Neural cell (in vitro differentiated cells): Measurements from ENCODE around the gene OSR1. TPM values are rescaled to one million over a fixed set of nuclear protein-coding genes. Genes with fewer than 3 reads are reported as not detected.

ENCODE experiments used
- H2AFZ ChIP-seq: fragments of 200-600, 300-800 bp; sonication (generic), shearing (Covaris generic); 2 replicates; pipeline ENCODE4 v1.6.0; 2014; ENCODE audit warnings: low read depth, mild to moderate bottlenecking, antibody characterized with exemption, low read length, moderate library complexity
- H3F3A ChIP-seq: fragments of 200-600 bp; shearing (Covaris generic); 2 replicates; pipeline ENCODE4 v1.6.1; 2016; ENCODE audit warnings: mild to moderate bottlenecking, moderate library complexity, mixed read lengths, antibody characterized with exemption, low read length; ENCODE audit not compliant: insufficient read depth, poor library complexity, severe bottlenecking
- H3K27ac ChIP-seq: fragments of 200-600, 300-800 bp; sonication (generic), shearing (Covaris generic); 2 replicates; pipeline ENCODE4 v1.5.1; 2014; ENCODE audit warnings: mild to moderate bottlenecking, low read length, moderate library complexity
- H3K27me3 ChIP-seq: fragments of 300-800, 200-600 bp; sonication (generic), shearing (Covaris generic); 2 replicates; pipeline ENCODE4 v1.6.0; 2014; ENCODE audit warnings: mild to moderate bottlenecking, low read depth, low read length, moderate library complexity; ENCODE audit not compliant: insufficient read depth
- H3K36me3 ChIP-seq: fragments of 300-800, 200-600 bp; sonication (generic), shearing (Covaris generic); 2 replicates; pipeline ENCODE4 v1.5.1; 2014; ENCODE audit warnings: mild to moderate bottlenecking, antibody characterized with exemption, low read length, moderate library complexity; ENCODE audit not compliant: insufficient read depth
- H3K4me2 ChIP-seq: fragments of 300-800, 200-600 bp; sonication (generic), shearing (Covaris generic); 2 replicates; pipeline ENCODE4 v1.6.0; 2014; ENCODE audit warnings: mild to moderate bottlenecking, low read length
- H3K4me3 ChIP-seq: fragments of 300-800, 200-600 bp; sonication (generic), shearing (Covaris generic); 2 replicates; pipeline ENCODE4 v1.5.1; 2014; ENCODE audit warnings: mild to moderate bottlenecking, low read length, moderate library complexity
- H3K79me2 ChIP-seq: fragments of 200-600 bp; shearing (Covaris generic); replicated peaks from 2 replicates; pipeline ENCODE4 v1.6.0; 2014; ENCODE audit warnings: mild to moderate bottlenecking, low read length, moderate library complexity; ENCODE audit not compliant: insufficient read depth
- H3K9ac ChIP-seq: fragments of 300-800, 200-600 bp; sonication (generic), shearing (Covaris generic); 2 replicates; pipeline ENCODE4 v1.6.1; 2016; ENCODE audit warnings: mild to moderate bottlenecking, low read length, mixed read lengths
- H3K9me2 ChIP-seq: fragments of 200-600 bp; shearing (Covaris generic); 2 replicates; pipeline ENCODE4 v1.6.1; 2016; ENCODE audit warnings: mild to moderate bottlenecking, low read length, mixed read lengths; ENCODE audit not compliant: insufficient read depth
- H3K9me3 ChIP-seq: fragments of 200-600, 300-800 bp; sonication (generic), shearing (Covaris generic); 2 replicates; pipeline ENCODE4 v1.6.1; 2016; ENCODE audit warnings: mild to moderate bottlenecking, mixed run types, low read length, moderate library complexity, mixed read lengths
- H4K20me1 ChIP-seq: fragments of 200-600 bp; shearing (Covaris generic); 2 replicates; pipeline ENCODE4 v1.6.1; 2016; ENCODE audit warnings: mild to moderate bottlenecking, mixed run types; ENCODE audit not compliant: insufficient read depth
- EP300 ChIP-seq: fragments of 450-650 bp; conservative IDR thresholded peaks from 2 replicates; pipeline ENCODE4 v1.6.1; 2014; ENCODE audit warnings: antibody characterized with exemption, mild to moderate bottlenecking, moderate library complexity; ENCODE audit not compliant: poor library complexity, severe bottlenecking
- EZH2 ChIP-seq: fragments of 200-600, 300-800 bp; shearing (Covaris generic), sonication (generic); IDR thresholded peaks from 2 replicates; pipeline ENCODE4 v1.6.1; 2014; ENCODE audit warnings: antibody characterized with exemption, low read length, borderline replicate concordance, mild to moderate bottlenecking; ENCODE audit not compliant: insufficient read depth, poor library complexity, severe bottlenecking
- MXI1 ChIP-seq: fragments of 450-650 bp; conservative IDR thresholded peaks from 2 replicates; pipeline ENCODE4 v1.6.1; 2014; ENCODE audit warnings: antibody characterized with exemption, mild to moderate bottlenecking; ENCODE audit not compliant: poor library complexity, severe bottlenecking
- POLR2AphosphoS5 ChIP-seq: IDR thresholded peaks from 2 replicates; pipeline ENCODE4 v1.6.1; 2012
- RAD21 ChIP-seq: fragments of 450-650 bp; conservative IDR thresholded peaks from 2 replicates; pipeline ENCODE4 v1.6.1; 2014; ENCODE audit warnings: antibody characterized with exemption, mild to moderate bottlenecking, moderate library complexity
- SMC3 ChIP-seq: fragments of 450-650 bp; conservative IDR thresholded peaks from 2 replicates; pipeline ENCODE4 v1.6.1; 2014; ENCODE audit warnings: antibody characterized with exemption, mild to moderate bottlenecking, moderate library complexity; ENCODE audit not compliant: poor library complexity
- TAF1 ChIP-seq: IDR thresholded peaks from 2 replicates; pipeline ENCODE4 v1.6.1; 2012; ENCODE audit warnings: low read depth
- polyA plus RNA-seq: library from polyadenylated mRNA; depleted of rRNA; stranded (reverse); fragments of >200 nt; gene quantifications from 2 replicates; pipeline ENCODE4 v1.2.3, GENCODE V29; 2014
- TF ChIP-seq, protein P1 (sequence below): fragments of 450-650 bp; IDR thresholded peaks from 2 replicates; pipeline ENCODE4 v1.5.1; 2014; ENCODE audit warnings: antibody characterized with exemption, mild to moderate bottlenecking, moderate library complexity; ENCODE audit not compliant: poor library complexity, severe bottlenecking
- TF ChIP-seq, protein P2 (sequence below): IDR thresholded peaks from 2 replicates; pipeline ENCODE4 v1.6.1; 2012; ENCODE audit warnings: borderline replicate concordance

The OSR1 gene
- polyA plus RNA-seq, 1 donor from 2014 or later, result not detected

DNA sequence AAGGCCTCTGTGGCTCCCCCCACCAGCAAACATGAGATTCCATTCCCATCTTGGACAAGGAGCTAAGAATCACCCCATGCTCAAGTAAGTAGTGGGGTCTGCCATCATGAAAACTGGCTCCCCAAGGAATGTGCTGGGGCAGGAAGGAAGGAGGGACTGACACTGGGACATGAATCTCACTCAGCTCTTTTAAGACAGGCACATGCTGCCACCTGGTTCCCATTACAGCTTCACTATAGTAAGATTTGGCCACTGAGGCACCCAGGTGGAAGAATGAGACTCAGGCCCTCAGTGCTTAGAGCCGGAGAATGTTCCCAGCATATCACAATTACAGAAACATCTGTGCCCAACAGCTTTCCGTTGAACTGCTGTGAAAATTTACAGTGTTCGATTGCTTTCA, 38.7 kb downstream of the OSR1 start:
- no peaks in the 10 kb centered on the region for H3K79me2 ChIP-seq
- no peaks in the 10 kb centered on the region for H3K9me2 ChIP-seq
- H3K4me3 ChIP-seq, result no peak overlapping the region
- H3K9me3 ChIP-seq, result no peaks in the 10 kb centered on the region
- TF ChIP-seq POLR2AphosphoS5, result no peak
- no peak for TF ChIP-seq RAD21
- no peak for TF ChIP-seq SMC3
- TF ChIP-seq TAF1, result no peak
- no peaks in the 10 kb centered on the region for H4K20me1 ChIP-seq
- H2AFZ ChIP-seq, result no peak overlapping the region
- H3K4me2 ChIP-seq, result no peak overlapping the region
- H3K27ac ChIP-seq, result no peak overlapping the region
- no peak overlapping the region for H3K9ac ChIP-seq
- H3K27me3 ChIP-seq, result no peaks in the 10 kb centered on the region
- H3K36me3 ChIP-seq, result no peaks in the 10 kb centered on the region
- H3F3A ChIP-seq, result no peaks in the 10 kb centered on the region

DNA sequence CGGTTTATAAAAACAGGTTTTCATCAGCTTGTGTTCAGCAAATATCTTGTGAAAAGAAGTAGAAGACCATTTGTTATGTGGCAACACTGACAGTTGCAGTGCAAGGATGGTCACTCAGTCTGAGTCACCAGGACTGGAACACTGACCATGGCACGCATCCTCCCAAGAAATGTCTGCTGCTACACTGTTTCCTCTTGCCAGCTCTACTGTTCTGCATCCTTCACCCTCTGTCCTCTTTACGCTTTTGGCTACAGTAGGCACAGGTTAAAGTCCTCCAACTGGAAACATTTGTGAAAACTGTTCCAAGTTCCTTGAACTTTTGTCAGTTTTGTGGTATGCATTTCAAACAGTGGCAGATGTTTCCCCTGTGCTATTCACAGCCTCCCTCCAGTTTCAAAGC, 39.4 kb downstream of the OSR1 start:
- H3K27ac ChIP-seq, result no peak overlapping the region
- no peaks in the 10 kb centered on the region for H3K36me3 ChIP-seq
- H3K9me3 ChIP-seq, result no peaks in the 10 kb centered on the region
- no peaks in the 10 kb centered on the region for H3K79me2 ChIP-seq
- no peaks in the 10 kb centered on the region for H3K27me3 ChIP-seq
- H3K4me2 ChIP-seq, result no peak overlapping the region
- no peaks in the 10 kb centered on the region for H3F3A ChIP-seq
- no peak for TF ChIP-seq SMC3
- TF ChIP-seq, protein P1, sequence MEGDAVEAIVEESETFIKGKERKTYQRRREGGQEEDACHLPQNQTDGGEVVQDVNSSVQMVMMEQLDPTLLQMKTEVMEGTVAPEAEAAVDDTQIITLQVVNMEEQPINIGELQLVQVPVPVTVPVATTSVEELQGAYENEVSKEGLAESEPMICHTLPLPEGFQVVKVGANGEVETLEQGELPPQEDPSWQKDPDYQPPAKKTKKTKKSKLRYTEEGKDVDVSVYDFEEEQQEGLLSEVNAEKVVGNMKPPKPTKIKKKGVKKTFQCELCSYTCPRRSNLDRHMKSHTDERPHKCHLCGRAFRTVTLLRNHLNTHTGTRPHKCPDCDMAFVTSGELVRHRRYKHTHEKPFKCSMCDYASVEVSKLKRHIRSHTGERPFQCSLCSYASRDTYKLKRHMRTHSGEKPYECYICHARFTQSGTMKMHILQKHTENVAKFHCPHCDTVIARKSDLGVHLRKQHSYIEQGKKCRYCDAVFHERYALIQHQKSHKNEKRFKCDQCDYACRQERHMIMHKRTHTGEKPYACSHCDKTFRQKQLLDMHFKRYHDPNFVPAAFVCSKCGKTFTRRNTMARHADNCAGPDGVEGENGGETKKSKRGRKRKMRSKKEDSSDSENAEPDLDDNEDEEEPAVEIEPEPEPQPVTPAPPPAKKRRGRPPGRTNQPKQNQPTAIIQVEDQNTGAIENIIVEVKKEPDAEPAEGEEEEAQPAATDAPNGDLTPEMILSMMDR, result no peak
- no peaks in the 10 kb centered on the region for H4K20me1 ChIP-seq
- H2AFZ ChIP-seq, result no peak overlapping the region
- no peaks in the 10 kb centered on the region for H3K9me2 ChIP-seq
- H3K9ac ChIP-seq, result no peak overlapping the region
- no peak overlapping the region for H3K4me3 ChIP-seq

DNA sequence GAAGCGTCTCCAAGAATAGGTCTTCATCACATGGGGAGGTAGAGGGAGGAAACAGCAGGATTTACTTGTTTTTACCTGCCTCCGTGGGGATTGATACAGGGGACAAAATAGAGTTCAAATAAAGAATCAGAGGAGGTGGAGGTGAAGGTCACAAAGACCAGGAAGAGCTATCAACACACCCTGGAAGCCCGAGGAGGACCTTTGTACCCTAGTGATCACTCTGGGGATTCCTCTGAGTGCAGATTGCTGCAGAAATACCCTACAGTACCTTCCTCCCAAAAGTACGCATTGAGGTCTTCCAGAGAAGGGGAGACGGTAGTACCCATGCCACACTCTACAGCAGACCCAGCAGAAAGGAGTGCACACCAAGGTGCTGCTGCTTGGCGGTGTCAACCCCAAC, 44.9 kb downstream of the OSR1 start:
- no peaks in the 10 kb centered on the region for H3F3A ChIP-seq
- no peaks in the 10 kb centered on the region for H4K20me1 ChIP-seq
- no peak for TF ChIP-seq RAD21
- no peak for TF ChIP-seq POLR2AphosphoS5
- no peak for TF ChIP-seq EP300
- no peak for TF ChIP-seq MXI1
- no peak for TF ChIP-seq TAF1
- TF ChIP-seq SMC3, result no peak
- TF ChIP-seq EZH2, result no peak
- H2AFZ ChIP-seq, result no peak overlapping the region
- no peak overlapping the region for H3K9ac ChIP-seq
- H3K36me3 ChIP-seq, result no peaks in the 10 kb centered on the region
- no peak overlapping the region for H3K4me2 ChIP-seq
- no peak overlapping the region for H3K27ac ChIP-seq
- H3K27me3 ChIP-seq, result no peaks in the 10 kb centered on the region
- no peaks in the 10 kb centered on the region for H3K79me2 ChIP-seq
- H3K9me2 ChIP-seq, result no peaks in the 10 kb centered on the region
- no peaks in the 10 kb centered on the region for H3K9me3 ChIP-seq
- H3K4me3 ChIP-seq, result no peak overlapping the region

DNA sequence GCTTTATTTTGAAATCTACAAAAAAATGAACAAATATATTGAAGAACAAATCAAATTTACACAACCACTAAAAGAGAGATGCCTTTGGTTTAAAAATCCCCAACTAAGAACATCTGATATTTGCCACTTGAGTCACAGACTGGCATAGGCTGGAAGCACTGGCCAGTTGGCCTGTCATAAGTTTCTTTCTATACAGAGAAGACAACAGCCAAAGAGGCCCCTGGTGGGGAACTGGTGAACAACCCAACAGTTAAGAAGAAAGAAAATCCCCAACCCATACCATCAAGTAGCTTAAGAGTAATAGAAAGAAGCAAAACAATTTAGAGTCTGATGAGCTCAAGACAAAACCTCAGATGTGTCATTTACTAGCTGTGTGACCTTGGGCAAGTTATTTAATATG, 45.5 kb downstream of the OSR1 start:
- H3K79me2 ChIP-seq, result no peaks in the 10 kb centered on the region
- H3K27ac ChIP-seq, result no peak overlapping the region
- H4K20me1 ChIP-seq, result no peaks in the 10 kb centered on the region
- no peaks in the 10 kb centered on the region for H3K9me3 ChIP-seq
- no peak overlapping the region for H2AFZ ChIP-seq
- no peaks in the 10 kb centered on the region for H3K36me3 ChIP-seq
- no peaks in the 10 kb centered on the region for H3K27me3 ChIP-seq
- H3K4me2 ChIP-seq, result no peak overlapping the region
- TF ChIP-seq EP300 (no peak), SMC3 (no peak), TAF1 (no peak), MXI1 (no peak), EZH2 (no peak), RAD21 (no peak), POLR2AphosphoS5 (no peak)
- TF ChIP-seq, protein P2, sequence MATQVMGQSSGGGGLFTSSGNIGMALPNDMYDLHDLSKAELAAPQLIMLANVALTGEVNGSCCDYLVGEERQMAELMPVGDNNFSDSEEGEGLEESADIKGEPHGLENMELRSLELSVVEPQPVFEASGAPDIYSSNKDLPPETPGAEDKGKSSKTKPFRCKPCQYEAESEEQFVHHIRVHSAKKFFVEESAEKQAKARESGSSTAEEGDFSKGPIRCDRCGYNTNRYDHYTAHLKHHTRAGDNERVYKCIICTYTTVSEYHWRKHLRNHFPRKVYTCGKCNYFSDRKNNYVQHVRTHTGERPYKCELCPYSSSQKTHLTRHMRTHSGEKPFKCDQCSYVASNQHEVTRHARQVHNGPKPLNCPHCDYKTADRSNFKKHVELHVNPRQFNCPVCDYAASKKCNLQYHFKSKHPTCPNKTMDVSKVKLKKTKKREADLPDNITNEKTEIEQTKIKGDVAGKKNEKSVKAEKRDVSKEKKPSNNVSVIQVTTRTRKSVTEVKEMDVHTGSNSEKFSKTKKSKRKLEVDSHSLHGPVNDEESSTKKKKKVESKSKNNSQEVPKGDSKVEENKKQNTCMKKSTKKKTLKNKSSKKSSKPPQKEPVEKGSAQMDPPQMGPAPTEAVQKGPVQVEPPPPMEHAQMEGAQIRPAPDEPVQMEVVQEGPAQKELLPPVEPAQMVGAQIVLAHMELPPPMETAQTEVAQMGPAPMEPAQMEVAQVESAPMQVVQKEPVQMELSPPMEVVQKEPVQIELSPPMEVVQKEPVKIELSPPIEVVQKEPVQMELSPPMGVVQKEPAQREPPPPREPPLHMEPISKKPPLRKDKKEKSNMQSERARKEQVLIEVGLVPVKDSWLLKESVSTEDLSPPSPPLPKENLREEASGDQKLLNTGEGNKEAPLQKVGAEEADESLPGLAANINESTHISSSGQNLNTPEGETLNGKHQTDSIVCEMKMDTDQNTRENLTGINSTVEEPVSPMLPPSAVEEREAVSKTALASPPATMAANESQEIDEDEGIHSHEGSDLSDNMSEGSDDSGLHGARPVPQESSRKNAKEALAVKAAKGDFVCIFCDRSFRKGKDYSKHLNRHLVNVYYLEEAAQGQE, result no peak
- TF ChIP-seq, protein P1, result no peak
- H3K9me2 ChIP-seq, result no peaks in the 10 kb centered on the region
- H3K9ac ChIP-seq, result no peak overlapping the region
- H3F3A ChIP-seq, result no peaks in the 10 kb centered on the region
- H3K4me3 ChIP-seq, result no peak overlapping the region
